Measurements from ENCODE around the gene MYH11. TPM values are rescaled to one million over a fixed set of nuclear protein-coding genes. Genes with fewer than 3 reads are reported as not detected.

The MYH11 gene
- total RNA-seq, 4 donors from 2014 or later = 22.4 to 206 (median 26.8) TPM

DNA sequence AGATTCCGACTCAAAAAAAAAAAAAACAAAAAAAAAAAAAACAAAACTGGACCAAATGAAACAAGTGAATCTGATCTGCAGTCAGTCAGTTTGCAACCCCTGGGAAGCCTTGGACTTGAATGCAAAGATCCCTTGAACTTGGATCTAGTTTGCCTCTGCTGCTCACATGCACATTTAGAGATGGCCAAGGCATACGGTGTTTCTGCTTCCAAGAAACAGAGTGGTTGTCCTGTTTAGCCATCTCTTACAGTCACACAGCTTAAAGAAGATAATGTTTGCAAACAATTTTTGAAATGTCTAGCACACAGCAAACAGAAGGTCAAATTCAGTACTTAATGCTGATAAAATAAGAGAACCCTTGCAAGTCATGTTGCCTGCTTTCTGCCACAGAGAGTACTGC, 202.2 kb downstream of the MYH11 start:
- TF ChIP-seq, protein P1, sequence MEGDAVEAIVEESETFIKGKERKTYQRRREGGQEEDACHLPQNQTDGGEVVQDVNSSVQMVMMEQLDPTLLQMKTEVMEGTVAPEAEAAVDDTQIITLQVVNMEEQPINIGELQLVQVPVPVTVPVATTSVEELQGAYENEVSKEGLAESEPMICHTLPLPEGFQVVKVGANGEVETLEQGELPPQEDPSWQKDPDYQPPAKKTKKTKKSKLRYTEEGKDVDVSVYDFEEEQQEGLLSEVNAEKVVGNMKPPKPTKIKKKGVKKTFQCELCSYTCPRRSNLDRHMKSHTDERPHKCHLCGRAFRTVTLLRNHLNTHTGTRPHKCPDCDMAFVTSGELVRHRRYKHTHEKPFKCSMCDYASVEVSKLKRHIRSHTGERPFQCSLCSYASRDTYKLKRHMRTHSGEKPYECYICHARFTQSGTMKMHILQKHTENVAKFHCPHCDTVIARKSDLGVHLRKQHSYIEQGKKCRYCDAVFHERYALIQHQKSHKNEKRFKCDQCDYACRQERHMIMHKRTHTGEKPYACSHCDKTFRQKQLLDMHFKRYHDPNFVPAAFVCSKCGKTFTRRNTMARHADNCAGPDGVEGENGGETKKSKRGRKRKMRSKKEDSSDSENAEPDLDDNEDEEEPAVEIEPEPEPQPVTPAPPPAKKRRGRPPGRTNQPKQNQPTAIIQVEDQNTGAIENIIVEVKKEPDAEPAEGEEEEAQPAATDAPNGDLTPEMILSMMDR (IDR thresholded peaks at IDR 0.05) = no peak
- DNase-seq (ENCODE audit: low spot score) (no peak), ATAC-seq (ENCODE audit: low FRiP score) (no peak)

DNA sequence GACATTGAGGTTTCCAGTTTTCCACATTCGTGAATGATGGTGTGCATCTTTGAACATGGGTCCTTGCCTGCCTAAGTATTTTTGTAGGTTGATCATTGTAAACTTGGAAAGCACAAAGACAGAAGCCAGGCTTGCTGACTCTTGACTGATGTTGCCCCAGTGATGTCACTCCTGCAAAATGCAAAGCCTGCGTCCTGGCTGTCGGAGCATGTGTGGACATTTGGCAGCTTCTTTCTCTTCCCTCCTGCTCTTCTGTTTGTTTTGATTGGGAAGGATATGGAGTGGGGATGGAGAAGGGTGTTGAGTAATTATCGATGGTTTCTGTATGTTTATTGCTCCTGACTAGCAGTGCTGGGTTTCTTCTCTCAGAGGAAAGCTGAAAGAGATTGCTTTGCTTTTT, 203.6 kb downstream of the MYH11 start:
- TF ChIP-seq, protein P1 (IDR thresholded peaks at IDR 0.05) = no peak
- DNase-seq (ENCODE audit: low spot score) = no peak
- no peak for ATAC-seq (ENCODE audit: low FRiP score)

Small RNA genes lying within 50 kb of the gene (small RNA-seq; reads per million reads assigned to genes)
- gene RNU6-213P = not detected

Other genes starting within 250 kb of the MYH11 start
- gene MARF1, start 213.9 kb downstream of the MYH11 start, total RNA-seq = 10 to 100 TPM; 20.7 to 53.9 (median 29.3) TPM
- 10 to 100 TPM; 11.9 to 26.2 (median 21.2) TPM for gene NDE1, start 206.8 kb downstream of the MYH11 start, total RNA-seq
- 10 to 100 TPM; 23.5 to 40.5 (median 30.3) TPM for gene CEP20, start 31.6 kb upstream of the MYH11 start, total RNA-seq
- 10 to 100 TPM; 21.8 to 53.2 (median 36.3) TPM for gene ABCC1, start 92.6 kb upstream of the MYH11 start, total RNA-seq

Measured in omental fat pad (tissue), 4 donors.